HepG2 (cell line): ENCODE measurements around the gene TM9SF2. TPM values are rescaled to one million over a fixed set of nuclear protein-coding genes. Genes with fewer than 3 reads are reported as not detected.

Experiments
- ATF3 ChIP-seq: sonication (generic); formaldehyde crosslinking; IDR thresholded peaks from 2 replicates; pipeline ENCODE4 v1.4.0; 2020; ENCODE audit warnings: missing genetic modification reagents
- CCAR2 ChIP-seq: fragments of 200-400 bp; formaldehyde crosslinking; optimal IDR thresholded peaks from 2 replicates; pipeline ENCODE3; 2018; ENCODE audit warnings: low read depth, mild to moderate bottlenecking, low read length, moderate library complexity
- DZIP1 ChIP-seq: sonication (generic); formaldehyde crosslinking; IDR thresholded peaks from 2 replicates; pipeline ENCODE4 v1.5.0; 2020; ENCODE audit warnings: mild to moderate bottlenecking, missing genetic modification reagents
- E2F1 ChIP-seq: sonication (generic); formaldehyde crosslinking; IDR thresholded peaks from 2 replicates; pipeline ENCODE4 v1.5.0; 2020; ENCODE audit warnings: missing genetic modification reagents
- EP300 ChIP-seq, 3 experiments: sonication (generic) in 1 of 3; formaldehyde crosslinking in 1 of 3; IDR thresholded peaks; 2 replicates each; pipeline versions ENCODE4 v1.5.1 to v1.6.1; 2011 to 2020; ENCODE audit warnings: low read depth in 2 of 3, low read length in 2 of 3, borderline replicate concordance in 1 of 3, improper control_type of control experiment in 1 of 3, mild to moderate bottlenecking in 1 of 3, missing genetic modification reagents in 1 of 3, moderate library complexity in 1 of 3
- KLF16 ChIP-seq, 2 experiments: sonication (generic) in 1 of 2; formaldehyde crosslinking in 1 of 2; IDR thresholded peaks; 2 replicates each; pipeline versions ENCODE4 v1.6.1 to v1.8.0; 2016 to 2023; ENCODE audit warnings: missing genetic modification reagents in 2 of 2, missing compliant biosample characterization in 1 of 2
- MAFK ChIP-seq, 2 experiments: IDR thresholded peaks in 1 of 2; conservative IDR thresholded peaks in 1 of 2; 2 replicates each; pipeline ENCODE4 v1.6.1; 2011; ENCODE audit warnings: improper control_type of control experiment in 2 of 2, low read length in 2 of 2
- MAZ ChIP-seq, 2 experiments: sonication (generic) in 1 of 2; formaldehyde crosslinking in 1 of 2; IDR thresholded peaks; 2 replicates each; pipeline versions ENCODE4 v1.5.0 to v1.6.1; 2012 to 2020; ENCODE audit warnings: low read depth in 2 of 2, mild to moderate bottlenecking in 2 of 2, borderline replicate concordance in 1 of 2, improper control_type of control experiment in 1 of 2, low read length in 1 of 2, missing genetic modification reagents in 1 of 2, moderate library complexity in 1 of 2
- MBNL3 ChIP-seq: fragments of 250-450 bp; sonication (Bioruptor Pico); conservative IDR thresholded peaks from 2 replicates; pipeline ENCODE4 v1.8.0; 2022; ENCODE audit warnings: mild to moderate bottlenecking, inconsistent platforms
- MED1 ChIP-seq: sonication (generic); formaldehyde crosslinking; IDR thresholded peaks from 2 replicates; pipeline ENCODE4 v1.4.0; 2020; ENCODE audit warnings: missing genetic modification reagents
- MTA1 ChIP-seq: sonication (generic); formaldehyde crosslinking; IDR thresholded peaks from 2 replicates; pipeline ENCODE4 v1.4.0; 2020; ENCODE audit warnings: missing genetic modification reagents, mild to moderate bottlenecking, borderline replicate concordance
- NFE2L1 ChIP-seq: sonication (generic); formaldehyde crosslinking; IDR thresholded peaks from 2 replicates; pipeline ENCODE4 v1.4.0; 2020; ENCODE audit warnings: missing genetic modification reagents, mild to moderate bottlenecking, borderline replicate concordance
- PCBP1 ChIP-seq: fragments of 200-400 bp; formaldehyde crosslinking; IDR thresholded peaks from 2 replicates; pipeline ENCODE4 v1.6.1; 2017; ENCODE audit warnings: mild to moderate bottlenecking, low read depth, low read length, borderline replicate concordance
- SAFB2 ChIP-seq: sonication (generic); formaldehyde crosslinking; IDR thresholded peaks from 2 replicates; pipeline ENCODE4 v1.5.1; 2020; ENCODE audit warnings: missing genetic modification reagents, low read depth, mild to moderate bottlenecking, borderline replicate concordance
- SETDB1 ChIP-seq: sonication (generic); formaldehyde crosslinking; IDR thresholded peaks from 2 replicates; pipeline ENCODE4 v1.5.1; 2020; ENCODE audit warnings: missing genetic modification reagents, mild to moderate bottlenecking, borderline replicate concordance
- ZIK1 ChIP-seq: sonication (generic); formaldehyde crosslinking; IDR thresholded peaks from 2 replicates; pipeline ENCODE4 v1.5.0; 2020; ENCODE audit warnings: mild to moderate bottlenecking, low read depth, missing genetic modification reagents, borderline replicate concordance
- ZNF343 ChIP-seq: sonication (generic); formaldehyde crosslinking; IDR thresholded peaks from 2 replicates; pipeline ENCODE4 v1.4.0; 2020; ENCODE audit warnings: mild to moderate bottlenecking, missing genetic modification reagents
- ZNF546 ChIP-seq: sonication (generic); formaldehyde crosslinking; conservative IDR thresholded peaks from 2 replicates; pipeline ENCODE4 v1.8.1; 2023; ENCODE audit warnings: mild to moderate bottlenecking, missing genetic modification reagents
- ZNF562 ChIP-seq: sonication (generic); formaldehyde crosslinking; IDR thresholded peaks from 2 replicates; pipeline ENCODE4 v1.8.0; 2022; ENCODE audit warnings: missing genetic modification reagents, borderline replicate concordance
- ZNF577 ChIP-seq: sonication (generic); formaldehyde crosslinking; IDR thresholded peaks from 2 replicates; pipeline ENCODE4 v1.4.0; 2020; ENCODE audit warnings: mild to moderate bottlenecking, low read depth, missing genetic modification reagents, borderline replicate concordance
- ZNF589 ChIP-seq: sonication (generic); formaldehyde crosslinking; conservative IDR thresholded peaks from 2 replicates; pipeline ENCODE4 v1.8.0; 2022; ENCODE audit warnings: mild to moderate bottlenecking, moderate library complexity, missing genetic modification reagents
- ZNF629 ChIP-seq: sonication (generic); formaldehyde crosslinking; conservative IDR thresholded peaks from 2 replicates; pipeline ENCODE4 v1.5.0; 2020; ENCODE audit warnings: missing genetic modification reagents
- ZNF7 ChIP-seq: IDR thresholded peaks from 2 replicates; pipeline ENCODE4 v1.6.1; 2016; ENCODE audit warnings: missing biosample characterization, missing genetic modification reagents
- ZNF709 ChIP-seq: sonication (generic); formaldehyde crosslinking; IDR thresholded peaks from 2 replicates; pipeline ENCODE4 v1.5.0; 2020; ENCODE audit warnings: mild to moderate bottlenecking, missing genetic modification reagents
- polyA plus RNA-seq, 8 experiments: library from polyadenylated mRNA; depleted of rRNA in 3 of 8; stranded (reverse) in 7 of 8; unstranded in 1 of 8; fragments of >200 nt; fragmentation: Illumina TruSeq in 4 of 8; extraction: Trizol in 4 of 8; gene quantifications; 2 replicates each; pipeline versions ENCODE4 v1.2.1 to v1.2.3, GENCODE V29; 2011 to 2016; ENCODE audit warnings: low read depth in 4 of 8, missing spikeins in 1 of 8, mixed read lengths in 1 of 8; ENCODE audit not compliant: insufficient read depth in 1 of 8
- total RNA-seq, 5 experiments: library from RNA; depleted of rRNA; stranded (reverse); fragments of >200 nt; fragmentation: Illumina TruSeq; extraction: Trizol; gene quantifications; 2 replicates each; pipeline ENCODE4 v1.2.3, GENCODE V29; 2016; ENCODE audit warnings: low read depth in 1 of 5

Gene TM9SF2
- total and polyA plus RNA-seq, 2 of the 13 experiments (the other 11 are each of a cell fraction or from before 2014, with no cell fraction given), result 94.1 to 123 TPM

GRCh38 chr13:99606324-99607066 lies 105.2 kb downstream of the TM9SF2 start, which contains the start of gene CLYBL (continued):
- TF ChIP-seq CCAR2 (no peak), MED1 (peak; percentile 44), MTA1 (CRISPR knock-in tag) (peak; percentile 69; the same call in 1 of the 2 replicates), SAFB2 (peak; percentile 73; the same call in 1 of the 2 replicates), MBNL3 (CRISPR knock-in tag) (no peak), PCBP1 (no peak), EP300 (IDR thresholded peaks at IDR 0.05; ENCODE audit: low read depth in 2 of 2, low read length in 2 of 2) (0 out of 4 replicates have a peak, but pooled peaks of 1 of the 2 experiments have one; percentile 17), EP300 (CRISPR knock-in tag; IDR thresholded peaks at IDR 0.05; ENCODE audit: borderline replicate concordance) (no peak), ZIK1 (CRISPR knock-in tag) (no peak), ZNF7 (CRISPR knock-in tag) (no peak), ZNF709 (CRISPR knock-in tag) (0 out of 2 replicates have a peak, but pooled peaks have one; percentile 65), SETDB1 (CRISPR knock-in tag) (no peak), MAFK (conservative IDR thresholded peaks at IDR 0.05 in 1 of 2, IDR thresholded peaks at IDR 0.05 in 1 of 2; ENCODE audit: low read length in 2 of 2) (no peak), ZNF343 (0 out of 2 replicates have a peak, but pooled peaks have one; percentile 31), ZNF629 (CRISPR knock-in tag) (peak; percentile 100), MAZ (IDR thresholded peaks at IDR 0.05; ENCODE audit: borderline replicate concordance, low read depth, low read length) (peak; percentile 57; the same call in 1 of the 2 replicates), MAZ (CRISPR knock-in tag; IDR thresholded peaks at IDR 0.05; ENCODE audit: low read depth) (peak; percentile 71), ZNF546 (0 out of 2 replicates have a peak, but pooled peaks have one; percentile 38), ATF3 (CRISPR knock-in tag) (no peak), ZNF577 (CRISPR knock-in tag) (no peak), ZNF589 (CRISPR knock-in tag) (no peak), NFE2L1 (CRISPR knock-in tag) (no peak), ZNF562 (CRISPR knock-in tag) (no peak), E2F1 (no peak), KLF16 (CRISPR knock-in tag; IDR thresholded peaks at IDR 0.05) (no peak), DZIP1 (CRISPR knock-in tag) (no peak)
